ENCODE data around the gene MED13. TPM values are rescaled to one million over a fixed set of nuclear protein-coding genes. Genes with fewer than 3 reads are reported as not detected.

Gene MED13
- total RNA-seq, 2 experiments from 2014 or later = 46.9 to 52.9 TPM

GRCh38 chr17:61986898-61987297 is 78.2 kb downstream of the MED13 start:
- CTCF ChIA-PET = interaction anchor here (1.0 to 2.4 kb wide), 2 partner anchors 123 kb away, joined by 5 to 6 read pairs; no protein-coding TSS in a partner anchor

GRCh38 chr17:61984821-61985220 is 80.3 kb downstream of the MED13 start:
- peaks cover 37% of the 10 kb centered on the region for H3K36me3 Mint-ChIP-seq (ENCODE audit: low read depth)
- ChIA-PET POLR2A (no interaction called here), CTCF (interaction anchor here (1.2 kb wide), 1 partner anchor 14 kb away, joined by 3 read pairs; no protein-coding TSS in a partner anchor)
- no peak overlapping the region for H3K4me3 Mint-ChIP-seq
- no peaks in the 10 kb centered on the region for H3K27me3 Mint-ChIP-seq (ENCODE audit: low read depth)
- no peaks in the 10 kb centered on the region for H3K4me1 Mint-ChIP-seq (ENCODE audit: low read depth)
- H3K9me3 Mint-ChIP-seq (ENCODE audit: insufficient read depth) = no peaks in the 10 kb centered on the region
- H3K27ac Mint-ChIP-seq = no peak overlapping the region
- DNase-seq = no peak
- ATAC-seq = no peak

More at GRCh38 chr17:61986898-61987297, 78.2 kb downstream of the MED13 start:
- no peak overlapping the region for H3K4me3 Mint-ChIP-seq
- no peaks in the 10 kb centered on the region for H3K4me1 Mint-ChIP-seq (ENCODE audit: low read depth)
- H3K9me3 Mint-ChIP-seq (ENCODE audit: insufficient read depth) = no peaks in the 10 kb centered on the region
- no peak for ATAC-seq
- DNase-seq = no peak
- H3K36me3 Mint-ChIP-seq (ENCODE audit: low read depth) = peaks cover 30% of the 10 kb centered on the region
- POLR2A ChIA-PET = no interaction called here
- no peak overlapping the region for H3K27ac Mint-ChIP-seq
- H3K27me3 Mint-ChIP-seq (ENCODE audit: low read depth) = no peaks in the 10 kb centered on the region

GRCh38 chr17:61981323-61981722 is 83.8 kb downstream of the MED13 start:
- POLR2A ChIA-PET = no interaction called here
- Mint-ChIP-seq H3K27me3 (ENCODE audit: low read depth) (no peaks in the 10 kb centered on the region), H3K36me3 (ENCODE audit: low read depth) (peaks cover 49% of the 10 kb centered on the region), H3K9me3 (ENCODE audit: insufficient read depth) (no peaks in the 10 kb centered on the region), H3K4me3 (no peak overlapping the region), H3K27ac (no peak overlapping the region), H3K4me1 (ENCODE audit: low read depth) (no peaks in the 10 kb centered on the region)
- CTCF ChIA-PET = interaction anchor here (1.6 kb wide), 1 partner anchor 128 kb away, joined by 6 read pairs; no protein-coding TSS in a partner anchor
- ATAC-seq (no peak), DNase-seq (no peak)

- H3K4me1 Mint-ChIP-seq (ENCODE audit: low read depth) = no peaks in the 10 kb centered on the region
- no peak for ATAC-seq
- H3K36me3 Mint-ChIP-seq (ENCODE audit: low read depth) = peaks cover 53% of the 10 kb centered on the region
- no peaks in the 10 kb centered on the region for H3K9me3 Mint-ChIP-seq (ENCODE audit: insufficient read depth)
- H3K4me3 Mint-ChIP-seq = no peak overlapping the region
- no peaks in the 10 kb centered on the region for H3K27me3 Mint-ChIP-seq (ENCODE audit: low read depth)
- POLR2A ChIA-PET = interaction anchor here (0.5 kb wide), 2 partner anchors 16 to 32 kb away, joined by 3 to 6 read pairs; no protein-coding TSS in a partner anchor
- CTCF ChIA-PET = interaction anchor here (1.6 kb wide), 1 partner anchor 129 kb away, joined by 6 read pairs; no protein-coding TSS in a partner anchor
- H3K27ac Mint-ChIP-seq = no peak overlapping the region
- DNase-seq = no peak
These were observed 84.5 kb downstream of the MED13 start for GRCh38 chr17:61980535-61980934.

- ATAC-seq (no peak), DNase-seq (no peak)
- CTCF ChIA-PET = interaction anchor here (1.7 kb wide), 1 partner anchor 136 kb away, joined by 6 read pairs; no protein-coding TSS in a partner anchor
- no peaks in the 10 kb centered on the region for H3K9me3 Mint-ChIP-seq (ENCODE audit: insufficient read depth)
- no peaks in the 10 kb centered on the region for H3K27me3 Mint-ChIP-seq (ENCODE audit: low read depth)
- no peaks in the 10 kb centered on the region for H3K4me1 Mint-ChIP-seq (ENCODE audit: low read depth)
- H3K4me3 Mint-ChIP-seq = no peak overlapping the region
- H3K27ac Mint-ChIP-seq = no peak overlapping the region
- POLR2A ChIA-PET = no interaction called here
- peaks cover 48% of the 10 kb centered on the region for H3K36me3 Mint-ChIP-seq (ENCODE audit: low read depth)
These were observed 91.0 kb downstream of the MED13 start for GRCh38 chr17:61974115-61974514.

- no peak for ATAC-seq
- CTCF ChIA-PET = no interaction called here
- H3K9me3 Mint-ChIP-seq (ENCODE audit: insufficient read depth) = no peaks in the 10 kb centered on the region
- POLR2A ChIA-PET = no interaction called here
- no peak overlapping the region for H3K27ac Mint-ChIP-seq
- DNase-seq = no peak
- H3K36me3 Mint-ChIP-seq (ENCODE audit: low read depth) = peaks cover 42% of the 10 kb centered on the region
- no peaks in the 10 kb centered on the region for H3K27me3 Mint-ChIP-seq (ENCODE audit: low read depth)
- no peak overlapping the region for H3K4me3 Mint-ChIP-seq
- no peaks in the 10 kb centered on the region for H3K4me1 Mint-ChIP-seq (ENCODE audit: low read depth)
These were observed 92.8 kb downstream of the MED13 start for GRCh38 chr17:61972311-61972710.

GRCh38 chr17:61970030-61970429 is 95.0 kb downstream of the MED13 start:
- POLR2A ChIA-PET = no interaction called here
- no peak for ATAC-seq
- no peaks in the 10 kb centered on the region for H3K4me1 Mint-ChIP-seq (ENCODE audit: low read depth)
- CTCF ChIA-PET = no interaction called here
- DNase-seq = no peak
- H3K9me3 Mint-ChIP-seq (ENCODE audit: insufficient read depth) = no peaks in the 10 kb centered on the region
- peaks cover 38% of the 10 kb centered on the region for H3K36me3 Mint-ChIP-seq (ENCODE audit: low read depth)
- H3K4me3 Mint-ChIP-seq = no peak overlapping the region
- no peaks in the 10 kb centered on the region for H3K27me3 Mint-ChIP-seq (ENCODE audit: low read depth)
- H3K27ac Mint-ChIP-seq = no peak overlapping the region

- CTCF ChIA-PET = no interaction called here
- peaks cover 34% of the 10 kb centered on the region for H3K36me3 Mint-ChIP-seq (ENCODE audit: low read depth)
- no peak for DNase-seq
- POLR2A ChIA-PET = no interaction called here
- no peaks in the 10 kb centered on the region for H3K27me3 Mint-ChIP-seq (ENCODE audit: low read depth)
- H3K9me3 Mint-ChIP-seq (ENCODE audit: insufficient read depth) = no peaks in the 10 kb centered on the region
- no peak overlapping the region for H3K27ac Mint-ChIP-seq
- H3K4me3 Mint-ChIP-seq = no peak overlapping the region
- no peak for ATAC-seq
- no peaks in the 10 kb centered on the region for H3K4me1 Mint-ChIP-seq (ENCODE audit: low read depth)
These were observed 96.3 kb downstream of the MED13 start for GRCh38 chr17:61968757-61969156.

GRCh38 chr17:61967729-61968128 is 97.3 kb downstream of the MED13 start:
- CTCF ChIA-PET = no interaction called here
- DNase-seq (no peak), ATAC-seq (no peak)
- H3K4me3 Mint-ChIP-seq = no peak overlapping the region
- H3K27ac Mint-ChIP-seq = no peak overlapping the region
- no peaks in the 10 kb centered on the region for H3K4me1 Mint-ChIP-seq (ENCODE audit: low read depth)
- POLR2A ChIA-PET = no interaction called here
- peaks cover 38% of the 10 kb centered on the region for H3K36me3 Mint-ChIP-seq (ENCODE audit: low read depth)
- H3K27me3 Mint-ChIP-seq (ENCODE audit: low read depth) = no peaks in the 10 kb centered on the region
- no peaks in the 10 kb centered on the region for H3K9me3 Mint-ChIP-seq (ENCODE audit: insufficient read depth)

- Mint-ChIP-seq H3K4me1 (ENCODE audit: low read depth) (no peaks in the 10 kb centered on the region), H3K27ac (no peak overlapping the region), H3K36me3 (ENCODE audit: low read depth) (peaks cover 37% of the 10 kb centered on the region), H3K27me3 (ENCODE audit: low read depth) (no peaks in the 10 kb centered on the region), H3K9me3 (ENCODE audit: insufficient read depth) (no peaks in the 10 kb centered on the region), H3K4me3 (no peak overlapping the region)
- CTCF ChIA-PET = interaction anchor here (1.1 to 1.3 kb wide), 3 partner anchors 16 to 143 kb away, joined by 3 to 5 read pairs (median 4); no protein-coding TSS in a partner anchor
- POLR2A ChIA-PET = no interaction called here
- ATAC-seq (no peak), DNase-seq (no peak)
These were observed 98.9 kb downstream of the MED13 start for GRCh38 chr17:61966191-61966590.

GRCh38 chr17:61955619-61956018 is 109.5 kb downstream of the MED13 start:
- no peaks in the 10 kb centered on the region for H3K27me3 Mint-ChIP-seq (ENCODE audit: low read depth)
- POLR2A ChIA-PET = no interaction called here
- no peak overlapping the region for H3K27ac Mint-ChIP-seq
- ATAC-seq = no peak
- H3K4me1 Mint-ChIP-seq (ENCODE audit: low read depth) = no peaks in the 10 kb centered on the region
- peaks cover 27% of the 10 kb centered on the region for H3K36me3 Mint-ChIP-seq (ENCODE audit: low read depth)
- no peak overlapping the region for H3K4me3 Mint-ChIP-seq
- H3K9me3 Mint-ChIP-seq (ENCODE audit: insufficient read depth) = no peaks in the 10 kb centered on the region
- no peak for DNase-seq
- CTCF ChIA-PET = interaction anchor here (2.2 kb wide), 1 partner anchor 154 kb away, joined by 6 read pairs; no protein-coding TSS in a partner anchor

GRCh38 chr17:61947367-61948078 is 117.6 kb downstream of the MED13 start:
- Mint-ChIP-seq H3K27ac (no peak overlapping the region), H3K4me1 (ENCODE audit: low read depth) (no peaks in the 10 kb centered on the region), H3K4me3 (no peak overlapping the region), H3K36me3 (ENCODE audit: low read depth) (peaks cover 35% of the 10 kb centered on the region), H3K9me3 (ENCODE audit: insufficient read depth) (no peaks in the 10 kb centered on the region), H3K27me3 (ENCODE audit: low read depth) (no peaks in the 10 kb centered on the region)
- ChIA-PET POLR2A (no interaction called here), CTCF (interaction anchor here (0.6 to 1.7 kb wide), 3 partner anchors 13 to 162 kb away, joined by 3 to 7 read pairs (median 3); no protein-coding TSS in a partner anchor)
- DNase-seq (no peak), ATAC-seq (no peak)
